HepG2 (cell line): Measurements from ENCODE around the gene PDCD2. TPM values are rescaled to one million over a fixed set of nuclear protein-coding genes. Genes with fewer than 3 reads are reported as not detected.

Experiments used
- EP300 ChIP-seq, 3 experiments: sonication (generic) in 1 of 3; formaldehyde crosslinking in 1 of 3; IDR thresholded peaks; 2 replicates each; pipeline versions ENCODE4 v1.5.1 to v1.6.1; 2011 to 2020; ENCODE audit warnings: low read depth in 2 of 3, low read length in 2 of 3, borderline replicate concordance in 1 of 3, improper control_type of control experiment in 1 of 3, mild to moderate bottlenecking in 1 of 3, missing genetic modification reagents in 1 of 3, moderate library complexity in 1 of 3
- IRF2 ChIP-seq: IDR thresholded peaks from 2 replicates; pipeline ENCODE4 v1.6.1; 2018; ENCODE audit warnings: missing genetic modification reagents, missing compliant biosample characterization
- JARID2 ChIP-seq: sonication (generic); formaldehyde crosslinking; IDR thresholded peaks from 2 replicates; pipeline ENCODE4 v1.8.1; 2023; ENCODE audit warnings: missing genetic modification reagents, inconsistent platforms; ENCODE audit not compliant: insufficient replicate concordance
- LCORL ChIP-seq, 2 experiments: fragments of 450-650 bp in 1 of 2; sonication (generic) in 1 of 2; formaldehyde crosslinking in 1 of 2; IDR thresholded peaks; 2 replicates each; pipeline versions ENCODE4 v1.5.0 to v1.6.1; 2017 to 2020; ENCODE audit warnings: antibody characterized with exemption in 1 of 2, missing genetic modification reagents in 1 of 2
- SAFB2 ChIP-seq: sonication (generic); formaldehyde crosslinking; IDR thresholded peaks from 2 replicates; pipeline ENCODE4 v1.5.1; 2020; ENCODE audit warnings: missing genetic modification reagents, low read depth, mild to moderate bottlenecking, borderline replicate concordance
- SIX4 ChIP-seq: sonication (generic); formaldehyde crosslinking; IDR thresholded peaks from 2 replicates; pipeline ENCODE4 v1.4.0; 2020; ENCODE audit warnings: missing genetic modification reagents
- SMAD9 ChIP-seq: sonication (generic); formaldehyde crosslinking; IDR thresholded peaks from 2 replicates; pipeline ENCODE4 v1.5.1; 2020; ENCODE audit warnings: mild to moderate bottlenecking, missing genetic modification reagents
- SOX13 ChIP-seq, 3 experiments: fragments of 450-650 bp in 1 of 3; sonication (generic) in 1 of 3; formaldehyde crosslinking in 1 of 3; IDR thresholded peaks in 2 of 3; conservative IDR thresholded peaks in 1 of 3; 2 replicates each; pipeline versions ENCODE4 v1.5.0 to v1.6.1; 2016 to 2020; ENCODE audit warnings: antibody characterized with exemption in 1 of 3, mild to moderate bottlenecking in 1 of 3, missing compliant biosample characterization in 1 of 3, missing genetic modification reagents in 1 of 3, moderate library complexity in 1 of 3
- SP1 ChIP-seq, 2 experiments: fragments of 450-650 bp in 1 of 2; sonication (generic) in 1 of 2; formaldehyde crosslinking in 1 of 2; IDR thresholded peaks; 2 replicates each; pipeline versions ENCODE4 v1.4.0 to v1.6.1; 2016 to 2020; ENCODE audit warnings: missing genetic modification reagents in 1 of 2
- USF2 ChIP-seq, 2 experiments: sonication (generic) in 1 of 2; formaldehyde crosslinking in 1 of 2; IDR thresholded peaks; 2 replicates each; pipeline versions ENCODE4 v1.5.1 to v1.6.1; 2011 to 2020; ENCODE audit warnings: borderline replicate concordance in 1 of 2, low read depth in 1 of 2, low read length in 1 of 2, mild to moderate bottlenecking in 1 of 2, missing genetic modification reagents in 1 of 2, moderate library complexity in 1 of 2
- ZNF251 ChIP-seq: sonication (generic); formaldehyde crosslinking; IDR thresholded peaks from 2 replicates; pipeline ENCODE4 v1.9.0; 2021; ENCODE audit warnings: mild to moderate bottlenecking, missing genetic modification reagents
- ZNF639 ChIP-seq: conservative IDR thresholded peaks from 2 replicates; pipeline ENCODE4 v1.6.1; 2018; ENCODE audit warnings: missing genetic modification reagents
- ZNF784 ChIP-seq: sonication (generic); formaldehyde crosslinking; IDR thresholded peaks from 2 replicates; pipeline ENCODE4 v1.5.1; 2020; ENCODE audit warnings: missing genetic modification reagents, mild to moderate bottlenecking, borderline replicate concordance
- ZNF841 ChIP-seq: sonication (generic); formaldehyde crosslinking; IDR thresholded peaks from 2 replicates; pipeline ENCODE4 v1.8.1; 2023; ENCODE audit warnings: missing genetic modification reagents, borderline replicate concordance
- polyA plus RNA-seq, 8 experiments: library from polyadenylated mRNA; depleted of rRNA in 3 of 8; stranded (reverse) in 7 of 8; unstranded in 1 of 8; fragments of >200 nt; fragmentation: Illumina TruSeq in 4 of 8; extraction: Trizol in 4 of 8; gene quantifications; 2 replicates each; pipeline versions ENCODE4 v1.2.1 to v1.2.3, GENCODE V29; 2011 to 2016; ENCODE audit warnings: low read depth in 4 of 8, missing spikeins in 1 of 8, mixed read lengths in 1 of 8; ENCODE audit not compliant: insufficient read depth in 1 of 8
- total RNA-seq, 5 experiments: library from RNA; depleted of rRNA; stranded (reverse); fragments of >200 nt; fragmentation: Illumina TruSeq; extraction: Trizol; gene quantifications; 2 replicates each; pipeline ENCODE4 v1.2.3, GENCODE V29; 2016; ENCODE audit warnings: low read depth in 1 of 5
- TF ChIP-seq, protein P1 (sequence below): sonication (generic); formaldehyde crosslinking; IDR thresholded peaks from 2 replicates; pipeline ENCODE4 v1.5.0; 2020; ENCODE audit warnings: mild to moderate bottlenecking, missing genetic modification reagents, borderline replicate concordance

PDCD2 gene
- total and polyA plus RNA-seq, 2 of the 13 experiments (the other 11 are each of a cell fraction or from before 2014, with no cell fraction given): 83.6 to 133 TPM

DNA sequence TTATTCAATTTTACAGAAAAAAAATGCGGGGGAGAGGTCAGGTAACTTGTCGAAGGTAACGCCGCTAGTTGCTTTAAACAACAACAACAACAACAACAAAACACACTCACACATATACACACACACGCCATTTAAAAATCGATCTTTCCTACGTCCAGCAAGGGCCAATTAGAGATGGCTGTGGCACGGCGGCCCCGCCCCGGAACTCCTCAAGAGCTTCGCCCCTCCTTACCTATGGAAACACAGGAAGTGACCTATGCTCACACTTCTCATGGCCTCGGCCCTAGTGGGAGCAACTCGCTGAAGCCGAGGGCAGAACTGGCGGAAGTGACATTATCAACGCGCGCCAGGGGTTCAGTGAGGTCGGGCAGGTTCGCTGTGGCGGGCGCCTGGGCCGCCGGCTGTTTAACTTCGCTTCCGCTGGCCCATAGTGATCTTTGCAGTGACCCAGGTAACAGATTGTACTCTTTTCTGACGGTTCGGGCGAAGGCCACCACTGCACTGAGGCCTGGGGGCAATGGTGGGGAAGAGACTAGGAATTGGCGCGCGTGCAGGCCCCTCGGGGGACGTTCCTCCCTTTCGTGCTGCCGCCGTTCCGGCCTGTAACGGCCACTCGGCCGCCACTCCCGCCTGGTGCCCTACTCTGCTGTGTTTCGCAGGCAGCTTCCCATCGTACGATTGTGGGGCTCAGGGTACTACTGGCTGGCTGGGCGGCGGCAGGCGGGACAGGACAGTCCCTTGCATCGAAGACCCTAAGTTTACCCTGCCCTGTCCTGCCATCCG lies 30.2 kb downstream of the PDCD2 start, which contains the start of gene TBP (continued):
- no peak for TF ChIP-seq LCORL (IDR thresholded peaks at IDR 0.05)
- TF ChIP-seq LCORL (CRISPR knock-in tag; IDR thresholded peaks at IDR 0.05): peak; percentile 53; the same call in 1 of the 2 replicates
- TF ChIP-seq USF2 (IDR thresholded peaks at IDR 0.05; ENCODE audit: low read depth, low read length): no peak
- TF ChIP-seq USF2 (CRISPR knock-in tag; IDR thresholded peaks at IDR 0.05; ENCODE audit: borderline replicate concordance): peak; percentile 8; the same call in 1 of the 2 replicates
- TF ChIP-seq ZNF251: no peak
- TF ChIP-seq SP1 (IDR thresholded peaks at IDR 0.05): no peak
- peak; percentile 87 for TF ChIP-seq SP1 (CRISPR knock-in tag; IDR thresholded peaks at IDR 0.05)
- peak; percentile 53; the same call in 1 of the 2 replicates for TF ChIP-seq ZNF639
- TF ChIP-seq IRF2 (CRISPR knock-in tag): peak; percentile 99
- TF ChIP-seq JARID2 (CRISPR knock-in tag): no peak
- TF ChIP-seq SMAD9 (CRISPR knock-in tag): peak; percentile 44; the same call in 1 of the 2 replicates
- TF ChIP-seq EP300 (IDR thresholded peaks at IDR 0.05; ENCODE audit: low read depth in 2 of 2, low read length in 2 of 2): peak in 1 of 2 experiments; percentile 40; a peak in 2 of 4 replicates
- TF ChIP-seq EP300 (CRISPR knock-in tag; IDR thresholded peaks at IDR 0.05; ENCODE audit: borderline replicate concordance): no peak
- peak; percentile 61; the same call in 1 of the 2 replicates for TF ChIP-seq SIX4 (CRISPR knock-in tag)
- TF ChIP-seq SOX13 (IDR thresholded peaks at IDR 0.05): no peak
- TF ChIP-seq SOX13 (CRISPR knock-in tag; conservative IDR thresholded peaks at IDR 0.05 in 1 of 2, IDR thresholded peaks at IDR 0.05 in 1 of 2): peak in 1 of 2 experiments; percentile 62; a peak in 1 of 4 replicates
- TF ChIP-seq, protein P1, sequence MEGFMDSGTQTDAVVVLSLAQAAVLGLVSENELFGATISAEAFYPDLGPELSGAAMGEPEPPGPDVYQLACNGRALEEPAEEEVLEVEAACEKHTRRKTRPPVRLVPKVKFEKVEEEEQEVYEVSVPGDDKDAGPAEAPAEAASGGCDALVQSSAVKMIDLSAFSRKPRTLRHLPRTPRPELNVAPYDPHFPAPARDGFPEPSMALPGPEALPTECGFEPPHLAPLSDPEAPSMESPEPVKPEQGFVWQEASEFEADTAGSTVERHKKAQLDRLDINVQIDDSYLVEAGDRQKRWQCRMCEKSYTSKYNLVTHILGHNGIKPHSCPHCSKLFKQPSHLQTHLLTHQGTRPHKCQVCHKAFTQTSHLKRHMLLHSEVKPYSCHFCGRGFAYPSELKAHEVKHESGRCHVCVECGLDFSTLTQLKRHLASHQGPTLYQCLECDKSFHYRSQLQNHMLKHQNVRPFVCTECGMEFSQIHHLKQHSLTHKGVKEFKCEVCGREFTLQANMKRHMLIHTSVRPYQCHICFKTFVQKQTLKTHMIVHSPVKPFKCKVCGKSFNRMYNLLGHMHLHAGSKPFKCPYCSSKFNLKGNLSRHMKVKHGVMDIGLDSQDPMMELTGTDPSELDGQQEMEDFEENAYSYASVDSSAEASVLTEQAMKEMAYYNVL (CRISPR knock-in tag): no peak
- TF ChIP-seq ZNF784 (CRISPR knock-in tag): peak; percentile 80
- TF ChIP-seq SAFB2 (CRISPR knock-in tag): peak; percentile 67; the same call in 1 of the 2 replicates
- no peak for TF ChIP-seq ZNF841
